Stimulated activated naive CD8-positive, alpha-beta T cell treated with anti-CD3 and anti-CD28 coated beads, Interleukin-15, amount 100 ng/mL, for 72 hours (primary cell): ENCODE results near the gene NANOG.
A peak's percentile ranks its signal among the peaks of the same experiment; 100 is the strongest.
"Not testable (repeated sequence)": the region's sequence is repeated elsewhere in the genome, so short reads cannot be mapped to it uniquely, and the experiment has no call there.

Source experiments
- ATAC-seq: fragments of 150-1000 bp; cut with Tn5 transposase; 2 replicates; pipeline ENCODE4 v1.10.0; 2021; ENCODE audit warnings: mild to moderate bottlenecking, moderate library complexity
- DNase-seq, 2 donors: peaks; one replicate each; pipeline ENCODE4 v3.0.0; 2021 to 2022
- H3K27ac Mint-ChIP-seq, 2 donors: one replicate each; pipeline ENCODE4 v1.8.0; 2022; ENCODE audit warnings: mild to moderate bottlenecking in 2 of 2, mixed read lengths in 2 of 2, moderate library complexity in 2 of 2
- H3K27me3 Mint-ChIP-seq: one replicate; pipeline ENCODE4 v1.8.0; 2022; ENCODE audit warnings: mixed read lengths
- H3K4me1 Mint-ChIP-seq: one replicate; pipeline ENCODE4 v1.8.0; 2022; ENCODE audit warnings: mild to moderate bottlenecking, mixed read lengths
- H3K4me3 Mint-ChIP-seq, 2 donors: one replicate each; pipeline ENCODE4 v1.8.0; 2022; ENCODE audit warnings: mild to moderate bottlenecking in 2 of 2, mixed read lengths in 2 of 2, moderate library complexity in 1 of 2
- H3K9me3 Mint-ChIP-seq, 2 donors: one replicate each; pipeline ENCODE4 v1.8.0; 2022; ENCODE audit warnings: mixed read lengths in 2 of 2

NANOG gene

GRCh38 chr12:7787574-7788293 lies 1.5 kb upstream of the NANOG start:
- Mint-ChIP-seq H3K4me3 (no peak overlapping the region), H3K4me1 (no peaks in the 10 kb centered on the region), H3K9me3 (no peaks in the 10 kb centered on the region), H3K27ac (no peak overlapping the region), H3K27me3 (peaks cover 19% of the 10 kb centered on the region)
- ATAC-seq (no peak), DNase-seq (no peak)

GRCh38 chr12:7788294-7788660 lies 925 bp upstream of the NANOG start:
- DNase-seq, result no peak
- Mint-ChIP-seq H3K9me3 (no peaks in the 10 kb centered on the region), H3K27me3 (peaks cover 19% of the 10 kb centered on the region), H3K27ac (no peak overlapping the region), H3K4me3 (no peak overlapping the region), H3K4me1 (no peaks in the 10 kb centered on the region)
- no peak for ATAC-seq

- Mint-ChIP-seq H3K4me3 (no peak overlapping the region), H3K4me1 (no peaks in the 10 kb centered on the region), H3K9me3 (no peaks in the 10 kb centered on the region), H3K27me3 (peaks cover 2% of the 10 kb centered on the region), H3K27ac (no peak overlapping the region)
- ATAC-seq (no peak), DNase-seq (no peak)
Measured at GRCh38 chr12:7793211-7793610, 4.0 kb downstream of the NANOG start.

- not testable (repeated sequence) for H3K4me3 Mint-ChIP-seq, DNase-seq, H3K27me3 Mint-ChIP-seq, H3K4me1 Mint-ChIP-seq, H3K9me3 Mint-ChIP-seq, ATAC-seq, H3K27ac Mint-ChIP-seq
Measured at GRCh38 chr12:7797269-7797668, 8.1 kb downstream of the NANOG start.

GRCh38 chr12:7797698-7798398 lies 8.6 kb downstream of the NANOG start:
- no peak for DNase-seq
- ATAC-seq, result no peak
- H3K4me3 Mint-ChIP-seq, result no peak overlapping the region
- H3K4me1 Mint-ChIP-seq, result no peaks in the 10 kb centered on the region
- H3K27me3 Mint-ChIP-seq, result no peaks in the 10 kb centered on the region
- no peaks in the 10 kb centered on the region for H3K9me3 Mint-ChIP-seq
- H3K27ac Mint-ChIP-seq, result no peak overlapping the region

GRCh38 chr12:7798750-7799308 lies 9.6 kb downstream of the NANOG start:
- not testable (repeated sequence) for H3K27me3 Mint-ChIP-seq, H3K27ac Mint-ChIP-seq, ATAC-seq, H3K9me3 Mint-ChIP-seq, DNase-seq, H3K4me1 Mint-ChIP-seq, H3K4me3 Mint-ChIP-seq

- Mint-ChIP-seq H3K9me3 (no peaks in the 10 kb centered on the region), H3K4me1 (no peaks in the 10 kb centered on the region), H3K4me3 (no peak overlapping the region), H3K27ac (no peak overlapping the region), H3K27me3 (no peaks in the 10 kb centered on the region)
- DNase-seq (no peak), ATAC-seq (no peak)
Measured at GRCh38 chr12:7801460-7801859, 12.3 kb downstream of the NANOG start.

- not testable (repeated sequence) for ATAC-seq, H3K4me3 Mint-ChIP-seq, H3K27me3 Mint-ChIP-seq, H3K27ac Mint-ChIP-seq, H3K4me1 Mint-ChIP-seq, H3K9me3 Mint-ChIP-seq, DNase-seq
Measured at GRCh38 chr12:7806319-7806718, 17.1 kb downstream of the NANOG start.

- peak; percentile 48 to 53 for DNase-seq
- H3K27me3 Mint-ChIP-seq, result no peaks in the 10 kb centered on the region
- H3K27ac Mint-ChIP-seq, result no peak overlapping the region
- H3K4me1 Mint-ChIP-seq, result no peaks in the 10 kb centered on the region
- no peak overlapping the region for H3K4me3 Mint-ChIP-seq
- peak; percentile 64 for ATAC-seq
- no peaks in the 10 kb centered on the region for H3K9me3 Mint-ChIP-seq
Measured at GRCh38 chr12:7806863-7807487, 17.8 kb downstream of the NANOG start.

GRCh38 chr12:7825754-7826153 lies 36.6 kb downstream of the NANOG start:
- H3K4me3 Mint-ChIP-seq, H3K4me1 Mint-ChIP-seq, H3K27ac Mint-ChIP-seq, H3K9me3 Mint-ChIP-seq, DNase-seq, ATAC-seq, H3K27me3 Mint-ChIP-seq: not testable (repeated sequence)

- not testable (repeated sequence) for H3K9me3 Mint-ChIP-seq, ATAC-seq
Measured at GRCh38 chr12:7829737-7830136, 40.5 kb downstream of the NANOG start.

GRCh38 chr12:7832059-7832696 lies 43.0 kb downstream of the NANOG start:
- Mint-ChIP-seq H3K9me3 (no peaks in the 10 kb centered on the region), H3K27ac (no peak overlapping the region), H3K4me1 (peaks cover 4% of the 10 kb centered on the region), H3K27me3 (no peaks in the 10 kb centered on the region), H3K4me3 (no peak overlapping the region)
- ATAC-seq, result peak; percentile 86
- DNase-seq, result peak in 1 of 2 donors; percentile 12

More at GRCh38 chr12:7829737-7830136, 40.5 kb downstream of the NANOG start:
- H3K4me1 Mint-ChIP-seq, H3K4me3 Mint-ChIP-seq, H3K27ac Mint-ChIP-seq, H3K27me3 Mint-ChIP-seq, DNase-seq: not testable (repeated sequence)

- H3K4me3 Mint-ChIP-seq, H3K9me3 Mint-ChIP-seq, H3K27ac Mint-ChIP-seq, H3K4me1 Mint-ChIP-seq, H3K27me3 Mint-ChIP-seq, DNase-seq: not testable (repeated sequence)
- peak; percentile 42 for ATAC-seq
Measured at GRCh38 chr12:7833201-7833600, 44.0 kb downstream of the NANOG start.

- Mint-ChIP-seq H3K4me1 (peaks cover 4% of the 10 kb centered on the region), H3K27ac (no peak overlapping the region), H3K27me3 (no peaks in the 10 kb centered on the region), H3K9me3 (no peaks in the 10 kb centered on the region), H3K4me3 (no peak overlapping the region)
- no peak for ATAC-seq
- no peak for DNase-seq
Measured at GRCh38 chr12:7833831-7834230, 44.6 kb downstream of the NANOG start.

- H3K4me1 Mint-ChIP-seq, result peaks cover 4% of the 10 kb centered on the region
- H3K4me3 Mint-ChIP-seq, result no peak overlapping the region
- ATAC-seq, result no peak
- no peak overlapping the region for H3K27ac Mint-ChIP-seq
- DNase-seq, result no peak
- H3K27me3 Mint-ChIP-seq, result no peaks in the 10 kb centered on the region
- no peaks in the 10 kb centered on the region for H3K9me3 Mint-ChIP-seq
Measured at GRCh38 chr12:7834701-7835100, 45.5 kb downstream of the NANOG start.

- no peaks in the 10 kb centered on the region for H3K27me3 Mint-ChIP-seq
- H3K9me3 Mint-ChIP-seq, result no peaks in the 10 kb centered on the region
- DNase-seq, result no peak
- H3K4me1 Mint-ChIP-seq, result peaks cover 4% of the 10 kb centered on the region
- ATAC-seq, result no peak
- no peak overlapping the region for H3K27ac Mint-ChIP-seq
- H3K4me3 Mint-ChIP-seq, result no peak overlapping the region
Measured at GRCh38 chr12:7835116-7835515, 45.9 kb downstream of the NANOG start.
